GM23338 (cell line): ENCODE results near the gene DEPDC5. TPM values are rescaled to one million over a fixed set of nuclear protein-coding genes. Genes with fewer than 3 reads are reported as not detected.

Experiments
- ATAC-seq: fragments of 200-7000 bp; cut with Tn5 transposase; 3 replicates; pipeline ENCODE4 v1.9.1; 2020
- DNase-seq: peaks from one replicate; pipeline ENCODE4 v3.0.0-alpha.2; 2015; ENCODE audit warnings: low spot score
- H2AFZ ChIP-seq: fragments of 200-600 bp; sonication (generic); 2 replicates; pipeline ENCODE4 v1.8.0; 2016; ENCODE audit warnings: antibody characterized with exemption, mild to moderate bottlenecking, moderate library complexity
- H3F3A ChIP-seq: fragments of 200-600 bp; sonication (generic); replicated peaks from 2 replicates; pipeline ENCODE4 v1.8.0; 2017; ENCODE audit warnings: antibody characterized with exemption, mixed run types, low read depth
- H3K27ac ChIP-seq: fragments of 200-600 bp; sonication (generic); 2 replicates; pipeline ENCODE4 v1.6.1; 2016; ENCODE audit warnings: low read depth
- H3K27me3 ChIP-seq: fragments of 200-600 bp; sonication (generic); 2 replicates; pipeline ENCODE4 v1.8.0; 2016; ENCODE audit warnings: mild to moderate bottlenecking, mixed run types, moderate library complexity; ENCODE audit not compliant: insufficient read depth
- H3K36me3 ChIP-seq: fragments of 200-600 bp; sonication (generic); 2 replicates; pipeline ENCODE4 v1.8.0; 2016; ENCODE audit warnings: mild to moderate bottlenecking; ENCODE audit not compliant: insufficient read depth
- H3K4me1 ChIP-seq: fragments of 200-600 bp; sonication (generic); 2 replicates; pipeline ENCODE4 v1.8.0; 2016; ENCODE audit warnings: mild to moderate bottlenecking, moderate library complexity; ENCODE audit not compliant: insufficient read depth
- H3K4me2 ChIP-seq: fragments of 200-600 bp; sonication (generic); 2 replicates; pipeline ENCODE4 v1.7.1; 2017; ENCODE audit warnings: mixed run types
- H3K4me3 ChIP-seq: fragments of 200-600 bp; sonication (generic); 2 replicates; pipeline ENCODE4 v1.6.1; 2016; ENCODE audit warnings: mixed run types
- H3K79me2 ChIP-seq: fragments of 200-600 bp; sonication (generic); replicated peaks from 2 replicates; pipeline ENCODE4 v1.8.0; 2017; ENCODE audit warnings: mild to moderate bottlenecking; ENCODE audit not compliant: insufficient read depth
- H3K9me2 ChIP-seq: fragments of 200-600 bp; sonication (generic); 2 replicates; pipeline ENCODE4 v1.8.0; 2017; ENCODE audit not compliant: insufficient read depth
- H4K20me1 ChIP-seq: fragments of 200-600 bp; sonication (generic); replicated peaks from 2 replicates; pipeline ENCODE4 v1.8.0; 2017; ENCODE audit warnings: mild to moderate bottlenecking; ENCODE audit not compliant: insufficient read depth
- H3K27ac Mint-ChIP-seq: 2 replicates; pipeline ENCODE4 v1.8.0; 2020; ENCODE audit warnings: inconsistent platforms, mild to moderate bottlenecking, moderate library complexity, mixed read lengths
- H3K27me3 Mint-ChIP-seq: 3 replicates; pipeline ENCODE4 v1.8.0; 2022; ENCODE audit warnings: low read depth, mild to moderate bottlenecking, moderate library complexity, mixed read lengths, inconsistent platforms; ENCODE audit not compliant: insufficient read depth, poor library complexity
- H3K36me3 Mint-ChIP-seq: 3 replicates; pipeline ENCODE4 v1.8.0; 2021; ENCODE audit warnings: low read depth, mild to moderate bottlenecking, inconsistent platforms, moderate library complexity, mixed read lengths
- H3K4me1 Mint-ChIP-seq: 3 replicates; pipeline ENCODE4 v1.8.0; 2020; ENCODE audit warnings: mild to moderate bottlenecking, inconsistent platforms, mixed read lengths
- H3K4me3 Mint-ChIP-seq: 3 replicates; pipeline ENCODE4 v1.8.0; 2021; ENCODE audit warnings: moderate library complexity, mild to moderate bottlenecking, inconsistent platforms, mixed read lengths
- H3K9me3 Mint-ChIP-seq: 3 replicates; pipeline ENCODE4 v1.8.0; 2020; ENCODE audit warnings: moderate library complexity, mild to moderate bottlenecking, inconsistent platforms, mixed read lengths
- ZNF331 ChIP-seq: fragments of 250-450 bp; sonication (Bioruptor Pico); IDR thresholded peaks from 2 replicates; pipeline ENCODE4 v1.5.0; 2020; ENCODE audit warnings: low read depth, mild to moderate bottlenecking, moderate library complexity
- ZNF462 ChIP-seq: fragments of 250-450 bp; sonication (Bioruptor Pico); IDR thresholded peaks from 2 replicates; pipeline ENCODE4 v1.5.0; 2020; ENCODE audit warnings: mild to moderate bottlenecking, moderate library complexity
- polyA plus RNA-seq: library from polyadenylated mRNA; unstranded; fragments of >200 nt; fragmentation: Nextera tagmentation; extraction: Ambion mirVana; gene quantifications from 2 replicates; pipeline ENCODE4 v1.2.1, GENCODE V29; 2016
- total RNA-seq: library from RNA; depleted of rRNA; stranded (reverse); fragments of >200 nt; shearing (Covaris generic); gene quantifications from 2 replicates; pipeline ENCODE4 v1.2.3, GENCODE V29; 2014

DEPDC5 gene
- total and polyA plus RNA-seq, 2 experiments from 2014 or later = 18.7 to 19.7 TPM

- no peak for TF ChIP-seq ZNF462
Measured at GRCh38 chr22:31881865-31882264, 128.0 kb downstream of the DEPDC5 start (continued).

GRCh38 chr22:31882971-31883370, 129.2 kb downstream of the DEPDC5 start:
- no peaks in the 10 kb centered on the region for H3K4me1 Mint-ChIP-seq
- H3K9me2 ChIP-seq = no peaks in the 10 kb centered on the region
- TF ChIP-seq ZNF462 (no peak), ZNF331 (CRISPR knock-in tag) (no peak)
- no peak overlapping the region for H3K4me3 Mint-ChIP-seq
- no peak overlapping the region for H3K4me2 ChIP-seq
- no peaks in the 10 kb centered on the region for H3K27me3 ChIP-seq
- H4K20me1 ChIP-seq = no peaks in the 10 kb centered on the region; the same call in none of the 2 replicates
- no peak overlapping the region for H3K27ac ChIP-seq
- H3K36me3 ChIP-seq = no peaks in the 10 kb centered on the region; the same call in 1 of the 2 replicates
- H3K27ac Mint-ChIP-seq = no peak overlapping the region
- peaks cover 2% of the 10 kb centered on the region for H3K27me3 Mint-ChIP-seq
- H3F3A ChIP-seq = no peaks in the 10 kb centered on the region
- H3K4me1 ChIP-seq = no peaks in the 10 kb centered on the region
- no peaks in the 10 kb centered on the region for H3K79me2 ChIP-seq
- DNase-seq (no peak), ATAC-seq (no peak)
- H3K9me3 Mint-ChIP-seq = no peaks in the 10 kb centered on the region
- H2AFZ ChIP-seq = no peak overlapping the region
- no peaks in the 10 kb centered on the region for H3K36me3 Mint-ChIP-seq
- H3K4me3 ChIP-seq = no peak overlapping the region
